OCI-LY1 (cell line): ENCODE data around the gene ZFTA.

ENCODE experiments used
- H2AFZ ChIP-seq: fragments of 200-600 bp; sonication (generic), shearing (Covaris generic); 2 replicates; pipeline ENCODE4 v1.6.0; 2014; ENCODE audit warnings: antibody characterized with exemption, mild to moderate bottlenecking, low read length
- H3F3A ChIP-seq: fragments of 200-600 bp; sonication (generic), shearing (Covaris generic); 2 replicates; pipeline ENCODE4 v1.6.0; 2014; ENCODE audit warnings: mild to moderate bottlenecking, antibody characterized with exemption, low read length, moderate library complexity; ENCODE audit not compliant: insufficient read depth
- H3K27ac ChIP-seq: fragments of 200-600 bp; sonication (generic); 2 replicates; pipeline ENCODE4 v1.5.1; 2014; ENCODE audit warnings: low read length, mixed run types, mild to moderate bottlenecking, low read depth; ENCODE audit not compliant: poor library complexity, severe bottlenecking
- H3K27me3 ChIP-seq: fragments of 200-600 bp; sonication (generic); 2 replicates; pipeline ENCODE4 v1.6.0; 2014; ENCODE audit warnings: antibody characterized with exemption, mild to moderate bottlenecking, low read length, moderate library complexity; ENCODE audit not compliant: insufficient read depth
- H3K36me3 ChIP-seq: fragments of 200-600 bp; sonication (generic); 2 replicates; pipeline ENCODE4 v1.6.1; 2014; ENCODE audit warnings: mild to moderate bottlenecking, antibody characterized with exemption, low read length, moderate library complexity, mixed read lengths; ENCODE audit not compliant: insufficient read depth
- H3K4me1 ChIP-seq: fragments of 200-600 bp; sonication (generic); 2 replicates; pipeline ENCODE4 v1.5.1; 2014; ENCODE audit warnings: mild to moderate bottlenecking, low read length, moderate library complexity; ENCODE audit not compliant: insufficient read depth, severe bottlenecking
- H3K4me2 ChIP-seq: fragments of 200-600 bp; sonication (generic), shearing (Covaris generic); 2 replicates; pipeline ENCODE4 v1.6.1; 2014; ENCODE audit warnings: low read length
- H3K4me3 ChIP-seq: fragments of 200-600 bp; sonication (generic); 2 replicates; pipeline ENCODE4 v1.5.1; 2014; ENCODE audit warnings: low read length, low read depth, mild to moderate bottlenecking, mixed read lengths; ENCODE audit not compliant: poor library complexity, severe bottlenecking
- H3K79me2 ChIP-seq: fragments of 200-600 bp; shearing (Covaris generic); 2 replicates; pipeline ENCODE4 v1.6.1; 2016; ENCODE audit warnings: mixed run types, low read length, mixed read lengths; ENCODE audit not compliant: insufficient read depth
- H3K9ac ChIP-seq: fragments of 200-600 bp; sonication (generic), shearing (Covaris generic); 2 replicates; pipeline ENCODE4 v1.6.1; 2014; ENCODE audit warnings: mild to moderate bottlenecking, low read length, mixed read lengths
- H3K9me2 ChIP-seq: fragments of 200-600 bp; sonication (generic), shearing (Covaris generic); 2 replicates; pipeline ENCODE4 v1.6.1; 2014; ENCODE audit warnings: low read depth, mild to moderate bottlenecking, low read length, mixed read lengths
- H3K9me3 ChIP-seq: fragments of 200-600 bp; shearing (Covaris generic); 2 replicates; pipeline ENCODE4 v1.6.1; 2014; ENCODE audit warnings: low read length, mixed read lengths
- H4K20me1 ChIP-seq: fragments of 200-600 bp; sonication (generic), shearing (Covaris generic); 2 replicates; pipeline ENCODE4 v1.6.0; 2016; ENCODE audit warnings: mild to moderate bottlenecking, low read length; ENCODE audit not compliant: insufficient read depth
- EZH2 ChIP-seq: fragments of 200-600 bp; sonication (generic), shearing (Covaris generic); IDR thresholded peaks from 2 replicates; pipeline ENCODE4 v1.8.0; 2017; ENCODE audit warnings: borderline replicate concordance, mixed run types, mild to moderate bottlenecking, antibody characterized with exemption, low read length, moderate library complexity, mixed read lengths
- TF ChIP-seq, protein P1 (sequence below): fragments of 200-600 bp; sonication (generic), shearing (Covaris generic); IDR thresholded peaks from 2 replicates; pipeline ENCODE4 v1.5.1; 2017; ENCODE audit warnings: mild to moderate bottlenecking, antibody characterized with exemption, low read length, moderate library complexity, mixed read lengths

The ZFTA gene

DNA sequence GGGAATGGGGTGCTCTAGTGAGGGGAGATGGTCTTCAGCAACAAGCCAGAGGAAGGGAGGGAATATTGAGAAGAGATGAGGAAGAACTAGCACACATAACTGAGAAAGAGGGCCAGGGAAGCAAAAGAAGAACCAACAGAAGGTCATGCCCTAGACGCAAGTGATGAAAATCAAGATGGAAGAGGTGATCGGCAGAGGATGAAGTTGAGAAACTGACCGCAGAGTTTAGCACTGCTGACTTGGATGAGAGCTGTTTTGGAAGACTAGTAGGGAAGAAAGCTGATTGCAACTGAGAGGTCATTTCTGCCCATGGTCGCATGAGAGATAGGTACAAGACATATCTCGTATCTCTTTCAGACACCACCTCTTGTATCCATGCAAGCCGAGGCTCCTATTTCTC lies 47.6 kb upstream of the ZFTA start:
- Histone ChIP-seq H3K36me3 (peaks cover 62% of the 10 kb centered on the region), H3K4me1 (peaks cover 18% of the 10 kb centered on the region), H4K20me1 (no peaks in the 10 kb centered on the region), H3K4me2 (no peak overlapping the region), H3K9me2 (no peaks in the 10 kb centered on the region), H3K79me2 (peaks cover 23% of the 10 kb centered on the region), H3K27ac (no peak overlapping the region), H3K27me3 (no peaks in the 10 kb centered on the region), H3K9me3 (no peaks in the 10 kb centered on the region), H3K4me3 (no peak overlapping the region), H3F3A (no peaks in the 10 kb centered on the region), H2AFZ (no peak overlapping the region), H3K9ac (no peak overlapping the region)
- TF ChIP-seq EZH2 = no peak
- TF ChIP-seq, protein P1, sequence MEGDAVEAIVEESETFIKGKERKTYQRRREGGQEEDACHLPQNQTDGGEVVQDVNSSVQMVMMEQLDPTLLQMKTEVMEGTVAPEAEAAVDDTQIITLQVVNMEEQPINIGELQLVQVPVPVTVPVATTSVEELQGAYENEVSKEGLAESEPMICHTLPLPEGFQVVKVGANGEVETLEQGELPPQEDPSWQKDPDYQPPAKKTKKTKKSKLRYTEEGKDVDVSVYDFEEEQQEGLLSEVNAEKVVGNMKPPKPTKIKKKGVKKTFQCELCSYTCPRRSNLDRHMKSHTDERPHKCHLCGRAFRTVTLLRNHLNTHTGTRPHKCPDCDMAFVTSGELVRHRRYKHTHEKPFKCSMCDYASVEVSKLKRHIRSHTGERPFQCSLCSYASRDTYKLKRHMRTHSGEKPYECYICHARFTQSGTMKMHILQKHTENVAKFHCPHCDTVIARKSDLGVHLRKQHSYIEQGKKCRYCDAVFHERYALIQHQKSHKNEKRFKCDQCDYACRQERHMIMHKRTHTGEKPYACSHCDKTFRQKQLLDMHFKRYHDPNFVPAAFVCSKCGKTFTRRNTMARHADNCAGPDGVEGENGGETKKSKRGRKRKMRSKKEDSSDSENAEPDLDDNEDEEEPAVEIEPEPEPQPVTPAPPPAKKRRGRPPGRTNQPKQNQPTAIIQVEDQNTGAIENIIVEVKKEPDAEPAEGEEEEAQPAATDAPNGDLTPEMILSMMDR = no peak

GRCh38 chr11:63814383-63814736 lies 45.8 kb upstream of the ZFTA start:
- H3K27ac ChIP-seq = peak overlapping the region; percentile 69
- H3K27me3 ChIP-seq = no peaks in the 10 kb centered on the region
- H3K9me3 ChIP-seq = no peaks in the 10 kb centered on the region
- H3K4me3 ChIP-seq = peak overlapping the region; percentile 99
- peaks cover 44% of the 10 kb centered on the region for H3K36me3 ChIP-seq
- H3K79me2 ChIP-seq = peaks cover 23% of the 10 kb centered on the region
- TF ChIP-seq EZH2 = no peak
- TF ChIP-seq, protein P1 = no peak
- H3F3A ChIP-seq = no peaks in the 10 kb centered on the region
- peaks cover 18% of the 10 kb centered on the region for H3K4me1 ChIP-seq
- H2AFZ ChIP-seq = no peak overlapping the region
- H3K9me2 ChIP-seq = no peaks in the 10 kb centered on the region
- no peaks in the 10 kb centered on the region for H4K20me1 ChIP-seq
- peak overlapping the region; percentile 99 for H3K9ac ChIP-seq
- peak overlapping the region; percentile 92 for H3K4me2 ChIP-seq

GRCh38 chr11:63813563-63814382 lies 45.2 kb upstream of the ZFTA start:
- Histone ChIP-seq H3K27me3 (no peaks in the 10 kb centered on the region), H3F3A (no peaks in the 10 kb centered on the region), H3K9me2 (no peaks in the 10 kb centered on the region), H2AFZ (no peak overlapping the region), H3K27ac (peak overlapping the region; percentile 69), H3K79me2 (peaks cover 23% of the 10 kb centered on the region), H3K4me3 (peak overlapping the region; percentile 99), H3K9ac (peak overlapping the region; percentile 99), H4K20me1 (no peaks in the 10 kb centered on the region), H3K9me3 (no peaks in the 10 kb centered on the region), H3K4me1 (peaks cover 18% of the 10 kb centered on the region), H3K4me2 (peak overlapping the region; percentile 92), H3K36me3 (peaks cover 40% of the 10 kb centered on the region)
- TF ChIP-seq, protein P1 = no peak
- no peak for TF ChIP-seq EZH2
